Gastrocnemius medialis (tissue), 4 donors: ENCODE results near the gene TMEM38A. TPM values are rescaled to one million over a fixed set of nuclear protein-coding genes. Genes with fewer than 3 reads are reported as not detected.

Experiments
- ATAC-seq, 2 donors: fragments of 150-250 bp; one replicate each; pipeline ENCODE4 v1.9.1; 2016
- DNase-seq, 2 donors: peaks; one replicate each; pipeline ENCODE4 v3.0.0-alpha.2; 2019
- H3K27ac ChIP-seq, 4 donors: fragments of 200-600 bp; sonication (generic); 1 replicate in 1 of 4; 2 replicates in 3 of 4; pipeline ENCODE4 v1.5.1; 2016 to 2018; ENCODE audit warnings: mild to moderate bottlenecking in 2 of 4, moderate library complexity in 1 of 4
- H3K27me3 ChIP-seq, 3 donors: fragments of 200-600 bp; sonication (generic) in 2 of 3; 1 replicate in 1 of 3; 2 replicates in 2 of 3; pipeline versions ENCODE4 v1.5.1 to v1.6.0; 2016 to 2019; ENCODE audit warnings: mild to moderate bottlenecking in 1 of 3, moderate library complexity in 1 of 3
- H3K36me3 ChIP-seq, 2 donors: fragments of 200-600 bp; sonication (generic) in 1 of 2; one replicate each; pipeline ENCODE4 v1.5.1; 2017 to 2018
- H3K4me1 ChIP-seq, 2 donors: fragments of 200-600 bp; sonication (generic) in 1 of 2; one replicate each; pipeline ENCODE4 v1.5.1; 2016 to 2017; ENCODE audit warnings: mild to moderate bottlenecking in 2 of 2
- H3K4me3 ChIP-seq, 4 donors: fragments of 200-600 bp; sonication (generic) in 3 of 4; 1 replicate in 1 of 4; 2 replicates in 3 of 4; pipeline ENCODE4 v1.5.1; 2016 to 2019; ENCODE audit warnings: mild to moderate bottlenecking in 2 of 4
- H3K9me3 ChIP-seq, 3 donors: fragments of 200-600 bp; sonication (generic) in 2 of 3; 1 replicate in 1 of 3; 2 replicates in 2 of 3; pipeline ENCODE4 v1.5.1; 2016 to 2019
- POLR2A ChIP-seq, 2 donors: fragments of 450-650 bp; IDR thresholded peaks; one replicate each; pipeline ENCODE4 v1.6.1; 2017; ENCODE audit warnings: antibody characterized with exemption in 2 of 2, mild to moderate bottlenecking in 2 of 2, moderate library complexity in 2 of 2
- in situ Hi-C, 4 donors: fragments of 200-750 bp; cut with MboI; loops; one replicate each; pipeline versions ENCODE4 v1.15.0 to v1.8.0; 2017; ENCODE audit warnings: low sequenced_read_pairs in 4 of 4
- intact Hi-C: fragments of 100-400 bp; cut with DNase I; formaldehyde crosslinking; loops from one replicate; pipeline ENCODE4 v1.15.1; 2023; ENCODE audit warnings: low total_unique reads
- total RNA-seq, 4 donors: library from RNA; depleted of rRNA; stranded (reverse); fragments of >200 nt; gene quantifications; one replicate each; pipeline versions ENCODE4 v1.1.0 to v1.2.3, GENCODE V29; 2016
- TF ChIP-seq, protein P1 (sequence below), 5 experiments: fragments of 450-650 bp in 3 of 5; fragments of 200-600 bp in 2 of 5; sonication (generic) in 2 of 5; IDR thresholded peaks in 4 of 5; conservative IDR thresholded peaks in 1 of 5; 1 replicate in 4 of 5; 2 replicates in 1 of 5; pipeline ENCODE4 v1.5.1; 2016 to 2019; ENCODE audit warnings: antibody characterized with exemption in 5 of 5, mild to moderate bottlenecking in 3 of 5, moderate library complexity in 3 of 5

Gene TMEM38A
- total RNA-seq, 4 donors from 2014 or later: 101 to 256 (median 182) TPM

DNA sequence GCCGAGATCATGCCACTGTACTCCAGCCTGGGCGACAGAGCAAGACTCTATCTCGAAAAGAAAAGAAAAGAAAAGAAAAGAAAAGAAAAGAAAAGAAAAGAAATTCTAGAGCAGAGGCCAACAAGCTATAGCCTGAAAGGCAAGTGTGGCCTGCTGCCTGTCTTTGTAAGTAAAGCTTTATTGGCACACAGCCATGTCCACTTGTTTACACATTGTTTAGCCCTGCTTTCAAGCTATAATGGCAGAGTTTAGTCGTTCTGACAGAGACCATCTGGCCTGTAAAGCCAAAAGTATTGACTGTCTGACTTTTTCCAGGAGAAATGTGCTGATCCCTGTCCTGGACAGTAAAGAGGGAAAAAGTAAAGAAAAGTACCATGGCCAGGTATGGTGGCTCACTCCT lies 77.0 kb downstream of the TMEM38A start:
- ATAC-seq (no peak), DNase-seq (no peak)
- Histone ChIP-seq H3K4me1 (no peaks in the 10 kb centered on the region), H3K9me3 (no peaks in the 10 kb centered on the region), H3K27ac (no peak overlapping the region), H3K4me3 (no peak overlapping the region), H3K27me3 (no peaks in the 10 kb centered on the region), H3K36me3 (no peaks in the 10 kb centered on the region)
- intact Hi-C loops: no loop called here
- in situ Hi-C loops: no loop called here
- TF ChIP-seq POLR2A (IDR thresholded peaks at IDR 0.05): no peak
- TF ChIP-seq, protein P1, sequence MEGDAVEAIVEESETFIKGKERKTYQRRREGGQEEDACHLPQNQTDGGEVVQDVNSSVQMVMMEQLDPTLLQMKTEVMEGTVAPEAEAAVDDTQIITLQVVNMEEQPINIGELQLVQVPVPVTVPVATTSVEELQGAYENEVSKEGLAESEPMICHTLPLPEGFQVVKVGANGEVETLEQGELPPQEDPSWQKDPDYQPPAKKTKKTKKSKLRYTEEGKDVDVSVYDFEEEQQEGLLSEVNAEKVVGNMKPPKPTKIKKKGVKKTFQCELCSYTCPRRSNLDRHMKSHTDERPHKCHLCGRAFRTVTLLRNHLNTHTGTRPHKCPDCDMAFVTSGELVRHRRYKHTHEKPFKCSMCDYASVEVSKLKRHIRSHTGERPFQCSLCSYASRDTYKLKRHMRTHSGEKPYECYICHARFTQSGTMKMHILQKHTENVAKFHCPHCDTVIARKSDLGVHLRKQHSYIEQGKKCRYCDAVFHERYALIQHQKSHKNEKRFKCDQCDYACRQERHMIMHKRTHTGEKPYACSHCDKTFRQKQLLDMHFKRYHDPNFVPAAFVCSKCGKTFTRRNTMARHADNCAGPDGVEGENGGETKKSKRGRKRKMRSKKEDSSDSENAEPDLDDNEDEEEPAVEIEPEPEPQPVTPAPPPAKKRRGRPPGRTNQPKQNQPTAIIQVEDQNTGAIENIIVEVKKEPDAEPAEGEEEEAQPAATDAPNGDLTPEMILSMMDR (IDR thresholded peaks at IDR 0.05 in 4 of 5, conservative IDR thresholded peaks at IDR 0.05 in 1 of 5): no peak

DNA sequence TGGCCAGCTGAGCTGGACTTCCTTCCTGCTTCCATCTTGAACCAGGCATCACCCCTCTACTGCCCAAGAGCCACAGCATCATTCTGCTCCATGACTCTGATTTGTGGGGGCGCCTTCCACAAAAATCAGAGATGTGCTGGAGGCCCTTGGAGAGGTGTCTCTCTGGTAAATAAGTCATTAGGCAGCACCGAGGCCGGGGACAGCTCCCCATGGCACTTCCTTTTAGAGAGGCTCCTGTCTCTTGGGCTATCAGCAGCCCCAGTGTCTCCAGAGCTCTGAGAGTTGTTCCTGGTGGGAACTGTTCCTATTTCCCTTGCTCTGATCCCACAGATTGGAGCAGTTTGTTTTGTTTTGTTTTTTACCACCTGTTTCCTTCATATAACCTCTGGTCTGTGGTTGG lies 78.6 kb downstream of the TMEM38A start:
- DNase-seq (no peak), ATAC-seq (no peak)
- in situ Hi-C loops (no loop called here), intact Hi-C loops (no loop called here)
- H3K27me3 ChIP-seq: no peaks in the 10 kb centered on the region
- H3K36me3 ChIP-seq: no peaks in the 10 kb centered on the region
- H3K4me3 ChIP-seq: no peak overlapping the region
- no peak overlapping the region for H3K27ac ChIP-seq
- no peaks in the 10 kb centered on the region for H3K9me3 ChIP-seq
- TF ChIP-seq POLR2A (IDR thresholded peaks at IDR 0.05): no peak
- H3K4me1 ChIP-seq: no peaks in the 10 kb centered on the region

Other genes with a start within 250 kb of the TMEM38A start
- 10 to 100 TPM; 52.5 to 61.7 (median 59.7) TPM for gene EPS15L1, start 189.2 kb upstream of the TMEM38A start, total RNA-seq
- not detected for gene CALR3, start 165.0 kb upstream of the TMEM38A start, total RNA-seq
- 1 to 10 TPM; 4.1 to 7.1 (median 5.0) TPM for gene C19orf44, start 164.7 kb upstream of the TMEM38A start, total RNA-seq
- 10 to 100 TPM in 2 of 4 donors, 1 to 10 TPM in 2; 7.4 to 12.1 (median 9.8) TPM for gene CHERP, start 118.7 kb upstream of the TMEM38A start, total RNA-seq
- gene SLC35E1, start 88.7 kb upstream of the TMEM38A start, total RNA-seq: 10 to 100 TPM; 24.1 to 60.3 (median 40.1) TPM
- gene MED26, start 32.9 kb upstream of the TMEM38A start, total RNA-seq: 10 to 100 TPM in 2 of 4 donors, 1 to 10 TPM in 2; 5.7 to 15.7 (median 9.4) TPM
- gene SMIM7, start 995 bp upstream of the TMEM38A start, total RNA-seq: 10 to 100 TPM; 36.4 to 60.5 (median 49.8) TPM
- gene NWD1, start 58.7 kb downstream of the TMEM38A start, total RNA-seq: under 1 TPM in 3 of 4 donors, not detected in 1; 0.03 to 0.24 (median 0.10) TPM
- 10 to 100 TPM; 11.6 to 15.2 (median 14.3) TPM for gene SIN3B, start 168.3 kb downstream of the TMEM38A start, total RNA-seq
- 1 to 10 TPM; 2.2 to 9.4 (median 6.3) TPM for gene F2RL3, start 227.9 kb downstream of the TMEM38A start, total RNA-seq